Measurements from ENCODE around the gene TXLNA. TPM values are rescaled to one million over a fixed set of nuclear protein-coding genes. Genes with fewer than 3 reads are reported as not detected.
A peak's percentile ranks its signal among the peaks of the same experiment; 100 is the strongest.
"Not testable (repeated sequence)": the region's sequence is repeated elsewhere in the genome, so short reads cannot be mapped to it uniquely, and the experiment has no call there.

Gene TXLNA
- total RNA-seq, 3 donors from 2014 or later = 38.7 to 51.8 (median 45.8) TPM

GRCh38 chr1:32144033-32144432, 35.4 kb upstream of the TXLNA start:
- no peak for DNase-seq (ENCODE audit: low spot score in 2 of 2)
- Histone ChIP-seq H3K4me3 (no peak overlapping the region), H3K9me3 (peaks cover 0 to 11% of the 10 kb centered on the region in 2 donors), H3K27me3 (no peaks in the 10 kb centered on the region), H3K27ac (peak overlapping the region in 1 of 2 donors; percentile 10), H3K4me1 (no peaks in the 10 kb centered on the region), H3K36me3 (no peaks in the 10 kb centered on the region)
- no peak for TF ChIP-seq POLR2AphosphoS5 (IDR thresholded peaks at IDR 0.05)
- TF ChIP-seq POLR2A (IDR thresholded peaks at IDR 0.05) = no peak
- intact Hi-C loops (cut with DNase I; ENCODE audit: low total_unique reads) = no loop called here

- H3K27me3 ChIP-seq; H3K27ac ChIP-seq; intact Hi-C loops (cut with DNase I; ENCODE audit: low total_unique reads): not testable (repeated sequence)
These were observed 31.7 kb upstream of the TXLNA start for GRCh38 chr1:32147799-32148198.

GRCh38 chr1:32150847-32151246, 28.6 kb upstream of the TXLNA start:
- intact Hi-C loops (cut with DNase I; ENCODE audit: low total_unique reads) = no loop called here
- Histone ChIP-seq H3K27ac (no peak overlapping the region), H3K27me3 (no peaks in the 10 kb centered on the region), H3K4me1 (no peaks in the 10 kb centered on the region), H3K4me3 (no peak overlapping the region), H3K36me3 (no peaks in the 10 kb centered on the region), H3K9me3 (peaks cover 0 to 11% of the 10 kb centered on the region in 2 donors)
- TF ChIP-seq POLR2AphosphoS5 (IDR thresholded peaks at IDR 0.05) (no peak), CTCF (IDR thresholded peaks at IDR 0.05) (no peak), POLR2A (IDR thresholded peaks at IDR 0.05) (no peak)
- no peak for DNase-seq (ENCODE audit: low spot score in 2 of 2)

More at GRCh38 chr1:32147799-32148198, 31.7 kb upstream of the TXLNA start:
- H3K4me1 ChIP-seq; DNase-seq (ENCODE audit: low spot score in 2 of 2); H3K36me3 ChIP-seq; H3K4me3 ChIP-seq: not testable (repeated sequence)
- H3K9me3 ChIP-seq = peaks cover 0 to 11% of the 10 kb centered on the region in 2 donors

GRCh38 chr1:32151319-32151787, 28.1 kb upstream of the TXLNA start:
- Histone ChIP-seq H3K4me1 (no peaks in the 10 kb centered on the region), H3K27me3 (no peaks in the 10 kb centered on the region), H3K27ac (no peak overlapping the region), H3K9me3 (peaks cover 0 to 11% of the 10 kb centered on the region in 2 donors), H3K36me3 (no peaks in the 10 kb centered on the region), H3K4me3 (no peak overlapping the region)
- DNase-seq (ENCODE audit: low spot score in 2 of 2) = no peak
- intact Hi-C loops (cut with DNase I; ENCODE audit: low total_unique reads) = no loop called here
- TF ChIP-seq POLR2AphosphoS5 (IDR thresholded peaks at IDR 0.05) (no peak), CTCF (IDR thresholded peaks at IDR 0.05) (no peak), POLR2A (IDR thresholded peaks at IDR 0.05) (no peak)

- Histone ChIP-seq H3K4me1 (no peaks in the 10 kb centered on the region), H3K36me3 (peaks cover 15% of the 10 kb centered on the region), H3K9me3 (no peaks in the 10 kb centered on the region), H3K27me3 (no peaks in the 10 kb centered on the region), H3K27ac (no peak overlapping the region), H3K4me3 (no peak overlapping the region)
- no peak for DNase-seq (ENCODE audit: low spot score in 2 of 2)
- no peak for TF ChIP-seq CTCF (IDR thresholded peaks at IDR 0.05)
- TF ChIP-seq POLR2A (IDR thresholded peaks at IDR 0.05) = no peak
- no peak for TF ChIP-seq POLR2AphosphoS5 (IDR thresholded peaks at IDR 0.05)
- intact Hi-C loops (cut with DNase I; ENCODE audit: low total_unique reads) = no loop called here
These were observed 20.3 kb upstream of the TXLNA start for GRCh38 chr1:32159189-32159588.

- Histone ChIP-seq H3K36me3 (peaks cover 7% of the 10 kb centered on the region), H3K27me3 (no peaks in the 10 kb centered on the region), H3K27ac (no peak overlapping the region), H3K4me3 (no peak overlapping the region), H3K4me1 (no peaks in the 10 kb centered on the region), H3K9me3 (no peaks in the 10 kb centered on the region)
- intact Hi-C loops (cut with DNase I; ENCODE audit: low total_unique reads) = no loop called here
- DNase-seq (ENCODE audit: low spot score in 2 of 2) = no peak
- TF ChIP-seq CTCF (IDR thresholded peaks at IDR 0.05) = no peak
- no peak for TF ChIP-seq POLR2AphosphoS5 (IDR thresholded peaks at IDR 0.05)
- TF ChIP-seq POLR2A (IDR thresholded peaks at IDR 0.05) = no peak
These were observed 16.1 kb upstream of the TXLNA start for GRCh38 chr1:32163405-32163804.

- H3K27me3 ChIP-seq; intact Hi-C loops (cut with DNase I; ENCODE audit: low total_unique reads); DNase-seq (ENCODE audit: low spot score in 2 of 2); H3K4me1 ChIP-seq; H3K9me3 ChIP-seq; H3K27ac ChIP-seq; H3K36me3 ChIP-seq; H3K4me3 ChIP-seq: not testable (repeated sequence)
These were observed 13.8 kb upstream of the TXLNA start for GRCh38 chr1:32165633-32166032.
